Measurements from ENCODE around the gene SPAG6. TPM values are rescaled to one million over a fixed set of nuclear protein-coding genes. Genes with fewer than 3 reads are reported as not detected.

Gene SPAG6
- total RNA-seq, 6 donors from 2014 or later: 0.74 to 44.1 (median 8.7) TPM

- 79% methylated on average over 6 of the region's 6 CpGs for WGBS, 2 donors
Observed at GRCh38 chr10:22443175-22443901, 98.0 kb downstream of the SPAG6 start.

DNA sequence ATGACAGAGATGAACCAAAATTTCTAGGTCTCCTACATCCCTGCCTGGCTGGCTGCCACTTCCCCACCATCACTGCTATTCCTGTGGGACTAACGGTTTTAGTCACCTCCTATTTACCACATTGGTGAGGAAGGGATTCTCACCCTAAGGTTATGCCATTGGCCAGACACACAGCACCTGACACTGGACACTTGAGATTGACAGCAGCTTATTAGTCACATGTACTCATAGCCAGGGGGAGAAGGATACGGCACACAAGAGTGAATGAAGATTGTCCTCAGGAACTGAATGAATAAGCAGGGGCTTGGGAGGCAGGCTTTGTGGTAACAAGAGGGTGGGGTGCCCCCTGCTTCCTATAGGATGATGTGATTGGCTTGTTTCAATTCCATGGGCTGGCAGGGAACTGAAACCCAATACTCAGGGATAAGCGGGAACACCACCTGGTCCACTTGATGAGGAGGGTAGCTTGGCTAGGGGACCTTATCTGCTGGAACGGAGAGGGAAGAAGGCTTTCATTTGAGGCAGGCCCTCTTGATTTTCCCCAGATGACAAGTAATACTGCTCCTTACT is 99.0 kb downstream of the SPAG6 start:
- Histone ChIP-seq H3K27ac (no peak overlapping the region), H3K9me3 (no peaks in the 10 kb centered on the region), H3K4me3 (no peak overlapping the region), H3K4me1 (no peaks in the 10 kb centered on the region), H3K27me3 (no peaks in the 10 kb centered on the region), H3K36me3 (no peaks in the 10 kb centered on the region)
- ATAC-seq (ENCODE audit: low FRiP score in 2 of 2) (no peak), DNase-seq (no peak)
- no peak for TF ChIP-seq EP300 (IDR thresholded peaks at IDR 0.05)
- WGBS, 2 donors: 96 to 99% methylated on average over 4 of the region's 4 CpGs

More at GRCh38 chr10:22443175-22443901, 98.0 kb downstream of the SPAG6 start:
- Histone ChIP-seq H3K27ac (no peak overlapping the region), H3K4me1 (peaks cover 4 to 7% (median 7%) of the 10 kb centered on the region in 4 donors), H3K9me3 (no peaks in the 10 kb centered on the region), H3K27me3 (no peaks in the 10 kb centered on the region), H3K36me3 (no peaks in the 10 kb centered on the region), H3K4me3 (no peak overlapping the region)
- TF ChIP-seq POLR2AphosphoS5 (IDR thresholded peaks at IDR 0.05) (no peak), EP300 (IDR thresholded peaks at IDR 0.05) (no peak), CTCF (IDR thresholded peaks at IDR 0.05) (no peak), POLR2A (IDR thresholded peaks at IDR 0.05) (no peak)
- no peak for DNase-seq
- ATAC-seq (ENCODE audit: low FRiP score in 2 of 2): no peak

DNA sequence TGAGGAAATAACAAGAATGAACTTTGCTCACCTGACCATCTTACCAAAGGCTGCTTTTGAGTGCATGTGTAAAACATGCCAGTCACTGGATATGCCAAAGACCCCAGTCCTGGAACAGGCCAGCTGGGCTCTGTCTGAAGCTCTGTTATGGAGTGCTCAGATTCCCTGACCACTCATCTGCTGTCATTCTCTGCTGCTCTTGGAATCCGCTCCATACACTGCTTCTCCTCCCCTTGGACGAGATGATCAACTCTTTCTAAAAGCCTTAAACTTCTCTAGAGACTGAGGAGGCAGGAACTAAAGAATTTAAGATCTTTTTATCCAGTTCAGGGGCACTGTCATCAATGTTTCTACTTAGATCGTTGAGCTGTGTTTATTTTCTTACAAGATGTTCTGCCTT is 100.2 kb downstream of the SPAG6 start:
- TF ChIP-seq CTCF (IDR thresholded peaks at IDR 0.05): no peak
- TF ChIP-seq EP300 (IDR thresholded peaks at IDR 0.05): no peak
- no peak for TF ChIP-seq POLR2A (IDR thresholded peaks at IDR 0.05)
- no peak for TF ChIP-seq POLR2AphosphoS5 (IDR thresholded peaks at IDR 0.05)
- Histone ChIP-seq H3K9me3 (no peaks in the 10 kb centered on the region), H3K27ac (no peak overlapping the region), H3K4me3 (no peak overlapping the region), H3K4me1 (no peaks in the 10 kb centered on the region), H3K27me3 (no peaks in the 10 kb centered on the region), H3K36me3 (no peaks in the 10 kb centered on the region)
- no peak for ATAC-seq (ENCODE audit: low FRiP score in 2 of 2)
- DNase-seq: no peak
- WGBS, 2 donors: 55 to 66% methylated on average over 3 of the region's 3 CpGs

DNA sequence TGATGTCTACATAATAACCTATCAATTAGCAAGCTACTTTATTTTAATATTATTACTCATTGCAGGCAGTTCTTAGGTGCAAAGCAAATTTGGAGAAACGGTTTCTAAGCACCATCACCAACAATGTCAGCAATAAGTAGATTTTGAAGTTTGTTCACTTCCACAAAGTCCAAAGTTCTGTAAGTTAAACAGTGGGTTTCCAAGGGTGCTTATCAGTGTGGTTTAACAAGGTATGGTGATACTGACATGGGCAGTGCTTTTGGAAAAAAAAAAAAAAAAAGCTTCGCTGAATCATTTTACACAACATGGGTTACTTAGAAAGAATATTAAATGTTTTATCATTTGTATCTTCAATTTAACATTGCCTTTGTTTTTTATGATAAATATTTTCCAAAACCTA is 101.8 kb downstream of the SPAG6 start:
- Histone ChIP-seq H3K27ac (no peak overlapping the region), H3K36me3 (no peaks in the 10 kb centered on the region), H3K9me3 (no peaks in the 10 kb centered on the region), H3K4me3 (no peak overlapping the region), H3K27me3 (no peaks in the 10 kb centered on the region), H3K4me1 (no peaks in the 10 kb centered on the region)
- DNase-seq: no peak
- whole genome bisulfite sequencing, 2 donors: 81 to 85% methylated on average over 2 of the region's 2 CpGs
- TF ChIP-seq POLR2A (IDR thresholded peaks at IDR 0.05) (no peak), POLR2AphosphoS5 (IDR thresholded peaks at IDR 0.05) (no peak), EP300 (IDR thresholded peaks at IDR 0.05) (no peak), CTCF (IDR thresholded peaks at IDR 0.05) (no peak)
- ATAC-seq (ENCODE audit: low FRiP score in 2 of 2): no peak

DNA sequence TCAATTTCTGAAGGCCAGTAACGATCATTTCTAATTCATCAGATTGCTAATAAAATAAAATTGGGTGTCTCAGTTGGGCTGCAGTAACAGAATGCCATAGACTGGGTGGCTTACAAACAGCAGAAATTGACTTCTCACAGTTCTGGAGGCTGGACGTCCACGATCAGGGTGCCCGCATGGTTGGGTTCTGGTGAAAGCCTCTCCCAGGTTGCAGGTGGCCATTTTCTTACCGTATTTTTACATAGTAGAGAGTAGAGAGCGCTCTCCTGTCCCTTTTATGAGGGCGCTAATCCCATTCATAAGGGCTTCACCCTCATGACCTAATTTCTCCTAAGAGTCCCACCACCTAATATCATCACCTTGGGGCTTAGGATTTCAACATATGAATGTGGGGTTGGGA is 106.0 kb downstream of the SPAG6 start:
- DNase-seq: no peak
- H3K27ac ChIP-seq: no peak overlapping the region
- ATAC-seq (ENCODE audit: low FRiP score in 2 of 2): no peak
- H3K9me3 ChIP-seq: no peaks in the 10 kb centered on the region
- no peaks in the 10 kb centered on the region for H3K36me3 ChIP-seq
- TF ChIP-seq POLR2A (IDR thresholded peaks at IDR 0.05) (no peak), EP300 (IDR thresholded peaks at IDR 0.05) (no peak), CTCF (IDR thresholded peaks at IDR 0.05) (no peak), POLR2AphosphoS5 (IDR thresholded peaks at IDR 0.05) (no peak)
- 95 to 96% methylated on average over 7 of the region's 7 CpGs for WGBS, 2 donors
- H3K4me1 ChIP-seq: no peaks in the 10 kb centered on the region
- H3K4me3 ChIP-seq: no peak overlapping the region
- H3K27me3 ChIP-seq: no peaks in the 10 kb centered on the region

All from upper lobe of left lung (tissue), 6 donors.